GM21381 (cell line): ENCODE results near the gene SCUBE1.

Experiments
- ATAC-seq: cut with Tn5 transposase; IDR thresholded peaks from one replicate; pipeline ENCODE4 v1.9.1; 2021; ENCODE audit warnings: mild to moderate bottlenecking, moderate library complexity; ENCODE audit not compliant: unreplicated experiment

The SCUBE1 gene

DNA sequence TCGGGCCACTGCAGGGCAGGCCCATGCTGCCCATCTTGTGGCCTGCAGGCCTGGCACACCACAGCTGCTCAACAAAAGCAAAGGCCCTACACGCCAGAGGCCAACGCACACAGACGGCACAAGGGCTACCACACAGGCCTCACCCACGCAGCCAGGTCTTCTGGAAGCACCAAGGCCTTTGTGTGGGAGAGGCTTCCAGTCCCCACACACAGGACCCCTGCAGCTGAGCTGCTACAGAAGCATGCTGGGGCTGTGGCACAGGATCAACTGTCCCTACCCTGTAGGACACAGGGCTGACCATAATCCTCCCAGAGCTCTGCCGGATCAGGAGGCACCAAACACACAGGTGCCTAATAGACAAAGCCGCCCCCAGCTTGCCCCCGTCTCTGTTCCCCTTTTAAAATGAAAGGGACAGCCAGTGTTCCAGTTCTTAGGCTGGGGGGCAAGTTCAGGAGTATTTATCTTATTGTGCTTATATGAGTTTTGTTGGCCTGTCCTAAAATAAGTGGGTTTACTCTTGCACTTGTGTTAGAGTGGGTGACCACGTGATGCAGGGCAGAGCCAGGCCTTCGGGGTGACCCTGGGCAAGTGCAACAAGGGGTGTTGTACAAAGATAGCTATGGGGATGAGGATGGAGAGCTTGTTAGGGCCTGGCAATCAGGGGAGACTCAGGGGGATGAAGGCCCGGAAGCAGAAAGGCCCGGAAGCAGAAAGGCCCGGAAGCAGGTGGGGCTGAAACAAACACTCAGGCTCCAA, 161.7 kb downstream of the SCUBE1 start:
- ATAC-seq = no peak

DNA sequence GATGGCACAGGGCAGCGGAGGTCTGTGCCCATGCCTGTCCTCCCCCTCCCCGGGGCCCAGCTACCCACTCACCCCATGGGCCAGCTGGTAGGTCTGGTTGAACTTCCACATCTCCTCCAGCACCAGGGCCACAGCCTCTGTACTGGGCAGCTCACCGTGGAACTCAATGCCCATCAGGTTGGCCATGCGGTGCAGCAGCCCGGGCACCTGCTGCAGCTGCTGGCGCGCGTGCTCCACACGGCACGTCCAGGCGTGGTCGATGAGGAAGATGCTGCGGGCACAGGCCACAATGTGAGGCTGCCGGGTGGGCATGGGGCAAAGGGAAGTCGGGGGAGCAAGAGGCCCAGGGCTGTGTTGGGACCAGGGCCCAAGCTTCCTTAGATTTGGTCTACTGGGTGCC, 162.5 kb downstream of the SCUBE1 start:
- no peak for ATAC-seq

DNA sequence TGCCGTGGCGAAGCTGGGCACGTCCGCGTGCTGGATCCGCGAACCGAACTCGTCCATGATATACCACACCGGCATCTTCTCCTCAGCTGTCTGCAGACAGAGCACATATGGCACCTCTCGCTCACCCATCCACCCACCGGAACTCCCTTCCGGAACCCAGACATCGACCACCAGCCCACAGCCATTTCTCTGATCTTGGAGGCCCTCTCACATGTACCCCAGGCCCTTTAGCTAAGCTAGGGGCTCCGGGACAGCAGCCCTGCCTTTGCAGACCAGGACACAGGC, 163.3 kb downstream of the SCUBE1 start:
- ATAC-seq = no peak

DNA sequence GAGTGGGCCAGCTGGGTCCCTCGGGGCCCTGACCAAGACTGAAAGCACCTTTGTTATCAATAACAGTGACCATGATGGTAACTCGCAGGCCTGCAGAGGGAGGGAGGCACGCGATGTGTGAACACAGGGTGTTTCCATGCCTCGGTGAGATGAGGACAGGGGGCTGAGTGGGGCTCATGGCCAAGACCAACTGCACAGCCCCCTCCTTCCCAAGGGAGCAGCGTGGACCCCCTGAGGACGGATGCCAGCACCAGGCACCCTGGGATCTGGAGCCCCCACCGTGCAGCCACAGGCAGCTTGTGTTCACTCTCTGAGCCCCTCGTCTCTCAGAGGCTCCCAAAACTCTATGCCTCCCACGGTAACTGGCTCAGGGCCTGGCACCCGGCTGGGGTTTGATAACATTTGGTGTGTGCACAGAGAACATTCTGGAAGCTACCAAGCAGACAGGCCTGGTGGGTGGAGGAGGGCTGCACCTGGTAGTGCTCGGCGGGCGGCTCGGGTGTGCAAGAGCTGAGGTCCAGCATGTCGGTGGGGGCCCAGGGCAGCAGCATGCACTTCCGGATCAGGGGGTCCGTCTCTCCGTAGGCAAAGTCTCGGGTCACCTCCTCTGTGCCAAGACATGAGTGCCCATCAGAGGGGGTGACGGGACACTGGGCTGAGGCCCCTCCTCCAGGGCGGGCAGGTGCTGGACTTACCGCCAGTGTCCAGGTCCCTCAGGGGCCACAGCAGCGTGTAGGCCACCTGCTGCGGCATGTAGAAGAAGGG, 163.8 kb downstream of the SCUBE1 start:
- ATAC-seq = no peak

DNA sequence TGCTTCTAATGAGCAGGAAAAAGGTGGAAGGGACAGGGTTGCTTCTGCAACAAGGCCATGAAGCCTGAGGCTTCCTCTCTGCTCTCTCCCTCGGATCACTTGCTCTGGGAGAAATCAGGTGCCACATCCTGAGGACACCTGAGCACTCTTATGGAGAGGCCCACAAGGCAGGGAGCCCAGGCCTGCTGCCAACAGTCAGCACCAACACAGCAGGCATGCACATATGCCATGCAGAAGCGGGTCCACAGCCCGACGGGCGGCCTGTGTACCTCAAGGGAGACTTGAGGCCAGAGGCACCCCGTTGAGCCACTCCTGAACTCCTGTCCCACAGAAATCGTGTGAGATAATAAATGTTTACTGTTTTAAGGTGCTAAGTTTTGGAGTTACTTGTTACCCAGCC, 165.7 kb downstream of the SCUBE1 start:
- ATAC-seq = no peak

DNA sequence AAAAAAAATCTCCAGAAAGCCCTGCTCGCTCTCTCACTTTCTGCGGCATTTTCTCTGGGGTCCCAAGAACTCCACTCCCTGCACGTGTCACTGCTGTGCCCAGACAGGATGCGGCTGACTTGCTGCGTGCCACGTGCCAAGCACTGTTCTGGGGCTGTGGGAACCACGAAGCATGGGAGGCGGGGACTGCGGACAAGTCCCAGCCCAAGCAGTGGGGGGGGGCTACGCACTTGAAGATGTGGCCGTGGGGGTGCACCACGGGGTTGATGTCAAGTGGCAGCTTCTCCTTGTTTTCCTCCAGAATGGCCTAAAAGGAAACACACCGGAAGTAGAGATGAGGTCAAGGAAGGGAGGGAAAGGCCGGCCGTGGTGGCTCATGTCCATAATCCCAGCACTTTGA, 167.1 kb downstream of the SCUBE1 start:
- no peak for ATAC-seq

DNA sequence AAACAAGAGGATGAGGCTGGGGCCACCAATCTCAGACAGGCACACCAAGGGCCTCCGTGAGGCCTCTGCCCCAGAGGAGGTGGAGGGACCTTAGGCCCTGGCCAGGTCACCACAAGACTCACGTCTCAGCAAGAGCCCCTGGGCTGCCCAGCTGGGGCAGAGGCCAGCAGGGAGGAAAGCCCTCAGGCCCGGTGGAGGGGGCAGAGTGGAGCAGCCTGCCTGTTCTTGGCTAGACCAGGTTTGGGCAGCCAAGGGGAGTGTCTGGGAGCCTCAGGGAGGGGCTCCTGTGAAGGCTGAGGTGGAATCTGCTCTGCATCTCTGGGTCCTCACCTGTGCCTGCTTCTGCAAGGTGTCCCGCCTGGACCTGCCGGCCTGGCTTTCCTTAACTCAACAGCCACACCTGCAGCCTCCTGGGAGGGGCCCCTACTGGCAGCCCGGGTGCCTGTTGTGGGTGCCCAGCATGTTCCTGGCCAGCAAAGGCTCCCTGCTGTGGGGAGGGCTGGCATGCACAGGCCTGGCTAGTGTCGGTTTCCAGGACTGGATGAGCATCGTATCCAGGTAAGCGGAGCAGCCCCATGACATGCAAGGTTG, 168.1 kb downstream of the SCUBE1 start:
- ATAC-seq = no peak

DNA sequence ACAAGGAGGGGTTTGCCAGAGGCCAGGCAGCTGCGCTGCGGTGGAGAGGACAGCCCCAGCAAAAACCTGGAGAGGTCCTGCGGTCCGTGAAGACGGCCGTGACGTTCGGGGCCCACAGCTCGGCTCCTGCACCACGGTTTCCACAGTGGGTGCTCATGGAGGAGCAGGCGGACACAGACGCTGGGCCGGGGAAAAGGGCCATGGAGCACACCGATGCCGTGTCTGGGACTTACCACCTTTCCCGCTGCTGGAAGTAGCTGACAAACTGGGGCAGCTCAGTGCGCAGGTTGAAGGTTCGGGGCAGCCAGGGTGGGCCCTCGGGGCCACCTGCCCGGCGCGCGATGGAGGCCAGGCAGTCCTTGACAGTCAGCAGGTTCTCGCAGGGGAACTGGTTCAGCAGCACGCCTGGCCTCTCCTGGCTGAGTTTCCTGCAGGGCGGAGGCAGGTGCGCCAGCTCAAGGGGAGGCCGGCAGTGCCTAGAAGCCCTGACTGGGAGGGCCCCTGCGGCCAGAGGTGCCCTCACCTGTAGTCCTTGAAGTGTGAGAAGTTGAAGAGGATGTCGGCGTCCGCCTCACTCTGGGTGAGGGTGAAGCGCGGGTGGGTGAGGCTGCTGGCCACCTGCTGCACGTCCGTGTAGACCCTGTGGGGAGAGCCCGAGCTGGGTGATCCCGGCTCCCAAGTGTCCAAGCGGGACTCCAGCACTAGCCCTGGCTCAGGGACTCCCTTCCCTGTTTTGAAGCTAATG, 169.0 kb downstream of the SCUBE1 start:
- no peak for ATAC-seq

DNA sequence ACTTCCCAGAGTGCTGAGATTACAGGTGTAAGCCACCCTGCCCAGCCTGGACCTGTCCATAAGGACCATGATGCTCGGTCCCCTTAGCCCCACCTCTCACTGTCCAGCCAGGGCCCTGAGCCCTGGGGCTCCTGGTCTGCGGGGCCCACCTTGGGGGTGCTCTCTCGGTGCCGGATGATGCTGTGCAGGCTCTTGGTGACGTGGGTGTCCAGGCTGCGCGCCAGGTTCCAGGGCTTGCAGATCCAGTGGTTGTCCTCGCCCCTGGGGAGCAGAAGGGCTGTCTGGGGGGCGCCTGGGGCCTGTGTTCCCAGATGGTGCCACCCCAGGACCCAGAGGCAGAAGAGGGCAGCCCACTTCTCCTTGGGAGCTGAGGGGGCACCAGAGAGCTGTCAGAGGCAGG, 169.6 kb downstream of the SCUBE1 start:
- no peak for ATAC-seq

DNA sequence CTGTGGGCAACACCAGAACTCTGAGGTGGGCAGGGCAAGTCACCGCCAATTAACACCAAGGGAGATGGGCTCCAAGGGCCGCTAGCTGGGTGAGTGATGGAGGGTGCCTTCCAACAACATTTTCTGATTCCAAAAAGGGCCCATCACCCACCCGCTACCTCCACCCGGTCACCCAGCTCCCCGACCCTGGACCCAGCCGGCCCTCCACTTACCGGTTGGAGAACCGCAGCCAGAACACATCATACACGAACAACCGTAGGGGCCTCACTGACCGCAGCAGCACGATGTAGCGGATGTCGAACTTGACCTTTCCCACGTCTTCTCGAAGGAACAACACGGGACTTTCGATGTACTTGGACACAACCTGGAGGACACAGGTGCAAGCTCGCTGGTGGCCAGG, 171.0 kb downstream of the SCUBE1 start:
- no peak for ATAC-seq

DNA sequence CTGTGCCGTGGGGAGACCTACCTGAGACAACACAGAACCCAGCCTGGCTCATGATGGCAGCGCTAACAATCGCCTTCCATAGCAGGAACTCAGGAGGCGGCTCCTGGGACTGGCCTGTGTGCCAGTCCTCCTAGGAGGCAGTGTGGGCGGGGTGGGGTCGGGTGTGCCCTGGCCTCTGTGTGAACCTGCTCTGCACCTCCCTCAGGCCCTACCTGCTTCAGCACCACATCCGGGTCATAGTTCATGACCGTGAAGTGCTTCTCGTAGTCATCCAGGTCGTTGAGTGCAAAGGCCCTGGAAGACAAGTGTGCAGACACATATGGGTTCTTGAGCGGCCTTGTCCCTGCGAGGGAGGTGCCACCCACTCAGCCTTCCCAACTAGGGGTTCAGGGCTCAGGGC, 171.6 kb downstream of the SCUBE1 start:
- ATAC-seq = no peak

DNA sequence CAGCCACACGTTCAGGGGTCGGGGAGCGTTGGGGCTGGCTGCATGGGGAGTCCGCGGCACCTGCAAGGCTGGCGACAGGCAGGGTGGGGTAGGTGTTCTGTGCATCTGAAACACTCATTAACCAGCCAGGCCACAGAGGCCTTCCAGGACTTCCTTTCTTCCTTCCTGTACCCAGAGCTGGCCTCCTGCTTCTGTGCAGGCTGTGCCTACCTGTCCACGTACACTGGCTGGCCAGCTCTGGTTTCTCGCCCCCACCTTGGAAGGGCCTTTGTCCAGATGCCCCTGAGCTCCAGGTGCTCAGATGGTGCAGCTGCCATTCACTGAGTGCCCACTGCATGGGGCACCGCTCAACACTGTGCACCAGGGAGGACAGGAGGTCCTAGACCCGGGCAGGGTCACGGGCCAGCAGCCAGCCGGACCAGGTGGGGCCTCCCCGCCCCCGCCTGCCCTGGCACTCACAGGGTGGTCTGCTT, 172.1 kb downstream of the SCUBE1 start:
- ATAC-seq = no peak

DNA sequence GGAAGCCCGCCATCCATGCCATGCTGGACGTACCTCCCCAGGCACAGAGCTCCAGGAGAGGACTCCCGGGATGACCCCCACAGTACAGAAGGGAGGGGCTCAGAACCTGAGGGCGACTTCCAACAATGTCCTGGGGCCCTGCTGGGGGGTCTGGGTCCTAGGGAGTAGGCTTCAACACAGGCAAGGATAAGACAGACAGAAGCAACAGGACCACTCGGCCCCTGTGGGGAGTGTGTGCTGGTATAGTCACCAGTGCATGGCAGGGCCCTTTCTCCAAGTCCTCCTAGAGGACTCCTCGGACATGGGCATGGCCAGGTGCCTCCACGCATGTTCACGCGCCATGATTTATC, 173.1 kb downstream of the SCUBE1 start:
- no peak for ATAC-seq

DNA sequence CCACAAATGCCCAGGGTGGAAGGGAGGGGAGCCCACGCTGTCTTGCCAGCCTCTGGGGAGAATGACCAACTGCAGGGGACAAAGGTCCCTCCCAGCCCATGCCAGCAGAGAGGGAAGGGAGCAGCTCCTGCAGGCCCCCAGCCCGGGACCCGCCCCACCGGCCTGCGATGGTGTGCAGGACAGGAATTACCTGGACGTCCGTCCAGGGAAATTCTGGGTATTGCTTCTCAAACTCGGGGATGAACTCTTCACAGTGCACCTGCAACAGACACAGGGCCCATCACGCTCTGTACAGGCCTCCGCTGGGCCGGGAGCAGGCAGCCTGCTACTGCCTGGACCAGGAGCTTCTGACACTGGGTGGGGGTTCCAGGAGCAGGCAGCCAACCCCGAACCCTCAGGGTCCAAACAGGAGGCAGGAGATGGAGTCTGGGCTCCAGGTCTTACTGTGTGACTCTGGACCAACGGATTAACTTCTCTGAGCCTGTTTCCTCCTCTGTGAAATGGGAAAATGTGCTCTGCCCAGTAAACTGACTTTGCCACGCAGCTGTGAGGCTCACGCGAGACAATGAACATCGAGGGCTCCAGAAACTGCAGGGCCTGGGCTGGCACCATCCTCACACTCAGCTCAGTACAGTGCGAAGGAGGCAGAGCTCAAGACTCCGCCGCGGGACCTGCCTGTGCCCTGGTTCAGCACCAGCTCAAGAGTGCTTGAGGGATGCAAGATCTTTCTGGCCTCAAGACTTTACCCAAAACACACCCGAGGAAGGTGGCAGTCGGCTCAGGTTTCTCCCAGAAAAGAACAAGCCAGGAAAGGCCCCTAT, 173.7 kb downstream of the SCUBE1 start:
- no peak for ATAC-seq

DNA sequence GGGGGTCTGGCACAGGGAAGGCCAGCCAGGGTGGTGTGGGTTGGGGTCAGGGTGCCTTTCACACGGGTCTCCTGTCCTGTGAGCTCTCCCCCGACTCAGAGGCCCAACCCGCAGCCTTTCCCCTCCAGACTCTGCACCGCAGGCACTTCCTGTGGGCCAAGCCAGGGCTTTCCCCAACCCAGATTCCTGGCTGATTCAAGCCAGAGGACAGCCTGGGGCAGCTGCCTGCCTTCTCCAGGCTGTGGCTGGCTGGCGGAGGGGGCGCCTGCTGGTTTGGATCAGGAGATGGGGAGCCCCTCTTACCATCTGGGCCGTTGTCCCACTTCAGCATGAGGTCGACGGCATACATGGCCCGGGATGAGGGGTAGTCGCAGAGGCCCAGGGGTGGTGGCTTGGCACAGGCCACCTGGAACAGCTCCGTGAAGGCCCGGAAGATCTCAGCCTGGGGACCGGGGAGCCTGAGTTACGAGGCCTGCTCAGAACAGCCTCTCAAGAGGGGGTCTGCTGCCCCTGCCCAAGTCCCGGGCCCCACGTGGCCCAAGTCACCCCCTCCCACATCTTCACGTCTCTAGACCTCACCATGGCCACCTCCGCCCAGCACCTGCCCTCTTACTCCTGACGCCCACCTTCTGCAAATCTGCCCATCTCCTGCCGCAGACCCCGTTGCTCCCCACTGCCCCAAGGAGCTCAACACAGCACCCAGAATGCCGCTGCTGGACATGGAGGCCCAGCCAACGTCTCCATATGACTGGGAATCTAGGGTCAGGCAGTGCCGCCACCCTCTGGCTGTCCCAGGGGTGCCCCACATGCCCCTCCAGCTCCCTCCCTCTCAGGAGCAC, 174.5 kb downstream of the SCUBE1 start:
- no peak for ATAC-seq

DNA sequence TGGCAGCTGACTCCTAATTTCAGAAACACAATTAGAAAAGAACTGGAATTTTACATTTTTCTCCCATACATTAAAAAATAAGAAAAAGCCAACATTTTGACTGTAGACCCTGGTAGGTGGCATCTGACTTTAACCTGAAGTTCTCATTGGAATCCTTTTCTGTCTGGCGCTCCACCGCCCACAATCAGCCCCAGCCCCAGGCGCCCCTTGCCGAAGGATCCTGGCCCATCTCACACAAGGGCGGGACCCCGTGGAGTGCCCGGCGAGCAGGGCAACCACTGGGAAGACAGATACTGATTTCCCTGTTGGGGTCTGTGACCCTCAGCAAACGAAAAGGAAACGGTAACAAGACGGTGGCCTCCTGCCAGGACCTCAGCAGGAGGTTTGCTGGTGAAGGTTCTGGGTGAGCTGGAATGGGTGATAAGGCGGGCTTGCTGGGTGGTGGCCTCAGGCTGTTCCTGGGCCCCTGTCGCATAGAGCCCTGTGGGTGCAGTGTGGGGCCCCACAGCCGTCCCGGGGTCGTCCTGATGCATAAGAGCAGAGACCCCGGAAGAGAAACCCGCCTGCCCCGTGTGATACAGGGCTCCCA, 176.1 kb downstream of the SCUBE1 start:
- ATAC-seq = no peak

DNA sequence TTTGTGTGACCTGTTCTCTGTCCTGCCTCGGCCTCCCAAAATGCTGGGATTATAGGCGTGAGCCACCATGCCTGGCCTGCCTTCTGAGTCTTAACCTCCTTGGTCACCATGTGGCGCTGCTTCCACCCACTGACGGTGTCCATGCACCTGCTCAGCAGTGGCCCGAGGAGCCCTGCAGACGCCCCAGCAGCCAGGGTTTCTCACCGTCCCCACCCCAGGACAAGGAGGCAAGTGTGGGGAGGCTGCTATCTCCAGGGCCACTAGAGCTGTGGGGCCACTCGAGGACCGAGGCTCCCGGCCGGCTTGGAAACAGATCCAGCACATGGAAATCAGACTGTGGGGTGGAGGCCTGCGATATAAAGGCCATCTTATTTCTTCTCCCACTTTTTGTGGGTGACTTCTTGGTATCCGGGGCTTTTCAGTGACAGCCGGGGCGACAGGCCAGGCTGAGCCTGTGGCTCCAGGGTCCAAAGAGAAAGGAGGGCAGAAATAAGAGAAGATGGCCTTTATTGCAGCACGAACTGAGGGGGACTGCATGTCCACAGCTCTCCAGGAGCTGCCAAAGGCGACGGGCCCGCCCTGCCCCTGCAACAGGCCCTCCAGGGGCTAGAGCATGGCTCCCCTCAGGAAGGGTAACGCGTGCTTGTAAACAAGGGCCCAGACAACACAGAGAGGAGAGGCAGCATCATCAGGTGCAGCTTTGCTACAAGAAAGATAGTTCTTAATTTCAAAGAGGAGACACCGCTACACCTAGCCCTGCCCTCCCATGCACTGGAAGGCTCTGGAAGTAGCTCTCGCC, 176.8 kb downstream of the SCUBE1 start:
- ATAC-seq = no peak

DNA sequence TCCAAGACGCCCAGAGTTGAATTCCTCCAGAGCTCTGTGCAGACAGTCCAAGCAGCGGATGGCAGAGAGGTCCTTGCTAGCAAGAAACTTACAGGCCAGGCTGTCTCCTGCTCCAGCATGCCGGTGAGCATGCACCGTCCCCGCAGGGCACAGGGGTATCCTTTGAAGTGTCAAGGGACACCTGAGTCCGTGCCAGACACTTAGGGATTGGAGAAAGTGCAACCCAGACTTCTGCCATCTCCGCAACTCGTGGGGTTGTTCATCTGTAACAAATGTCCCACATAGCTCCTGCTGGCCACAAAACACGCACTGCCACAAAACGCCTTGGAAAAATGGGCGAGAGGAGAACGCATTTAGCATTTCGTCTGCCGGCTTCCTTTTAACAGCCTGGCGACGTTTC, 178.5 kb downstream of the SCUBE1 start:
- ATAC-seq = no peak
